Breast epithelium (tissue), 4 donors: ENCODE data around the gene MBOAT1. TPM values are rescaled to one million over a fixed set of nuclear protein-coding genes. Genes with fewer than 3 reads are reported as not detected.

ENCODE experiments used
- DNase-seq, 2 donors: peaks; one replicate each; pipeline ENCODE4 v3.0.0-alpha.2; 2019; ENCODE audit warnings: low spot score in 2 of 2
- H3K27ac ChIP-seq, 2 donors: fragments of 200-600 bp; sonication (generic) in 1 of 2; one replicate each; pipeline ENCODE4 v1.5.1; 2016 to 2019; ENCODE audit warnings: mild to moderate bottlenecking in 1 of 2
- H3K27me3 ChIP-seq, 2 donors: fragments of 200-600 bp; sonication (generic) in 1 of 2; one replicate each; pipeline versions ENCODE4 v1.5.1 to v1.6.0; 2017 to 2019; ENCODE audit warnings: control low read depth in 1 of 2, mild to moderate bottlenecking in 1 of 2
- H3K36me3 ChIP-seq: fragments of 200-600 bp; one replicate; pipeline ENCODE4 v1.5.1; 2019
- H3K4me1 ChIP-seq, 2 donors: fragments of 200-600 bp; sonication (generic); one replicate each; pipeline ENCODE4 v1.5.1; 2016 to 2019; ENCODE audit warnings: control low read depth in 1 of 2
- H3K4me3 ChIP-seq, 3 donors: fragments of 200-600 bp; sonication (generic); 1 replicate in 2 of 3; 2 replicates in 1 of 3; pipeline ENCODE4 v1.5.1; 2016 to 2019; ENCODE audit warnings: mild to moderate bottlenecking in 3 of 3, moderate library complexity in 2 of 3
- H3K9me3 ChIP-seq, 2 donors: fragments of 200-600 bp; sonication (generic) in 1 of 2; one replicate each; pipeline ENCODE4 v1.5.1; 2016 to 2019; ENCODE audit warnings: control low read depth in 1 of 2
- POLR2A ChIP-seq: fragments of 450-650 bp; IDR thresholded peaks from one replicate; pipeline ENCODE4 v1.6.1; 2016; ENCODE audit warnings: antibody characterized with exemption, mild to moderate bottlenecking, moderate library complexity
- POLR2AphosphoS5 ChIP-seq, 3 donors: sonication (generic); formaldehyde crosslinking; IDR thresholded peaks; one replicate each; pipeline ENCODE4 v1.6.1; 2017; ENCODE audit warnings: antibody characterized with exemption in 3 of 3
- intact Hi-C: fragments of 100-400 bp; cut with DNase I; formaldehyde crosslinking; loops from one replicate; pipeline ENCODE4 v1.15.1; 2023; ENCODE audit warnings: low total_unique reads
- total RNA-seq, 3 donors: library from RNA; depleted of rRNA; stranded (reverse); fragments of >200 nt; gene quantifications; one replicate each; pipeline ENCODE4 v1.1.0, GENCODE V29; 2016
- TF ChIP-seq, protein P1 (sequence below), 3 donors: fragments of 450-650 bp; IDR thresholded peaks; one replicate each; pipeline ENCODE4 v1.5.1; 2016 to 2017; ENCODE audit warnings: antibody characterized with exemption in 3 of 3, mild to moderate bottlenecking in 3 of 3, moderate library complexity in 3 of 3

MBOAT1 gene
- total RNA-seq, 3 donors from 2014 or later = 10.9 to 38.6 (median 26.2) TPM

DNA sequence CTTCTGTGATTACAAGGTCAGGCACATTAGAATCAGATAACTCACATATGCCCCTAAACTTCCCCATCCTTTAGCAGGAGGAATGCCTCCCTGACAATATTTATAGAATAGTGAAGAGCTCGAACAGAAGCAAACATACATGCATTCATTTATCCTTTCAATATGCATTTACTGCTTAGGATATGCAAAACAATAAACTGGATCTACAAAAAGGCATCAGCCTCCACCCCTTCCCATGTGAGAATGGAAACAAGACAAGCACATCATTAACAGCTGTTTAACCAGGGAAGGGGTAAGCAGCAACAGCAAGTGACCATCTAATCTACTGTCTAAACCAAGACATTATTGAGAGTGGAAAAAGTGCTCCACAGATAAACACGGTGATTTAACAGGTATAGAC is 107.6 kb downstream of the MBOAT1 start:
- DNase-seq = no peak
- intact Hi-C loops = no loop called here
- no peak overlapping the region for H3K27ac ChIP-seq
- no peaks in the 10 kb centered on the region for H3K27me3 ChIP-seq
- H3K4me3 ChIP-seq = no peak overlapping the region
- H3K4me1 ChIP-seq = no peaks in the 10 kb centered on the region
- TF ChIP-seq POLR2A (no peak), POLR2AphosphoS5 (IDR thresholded peaks at IDR 0.05) (no peak)
- TF ChIP-seq, protein P1, sequence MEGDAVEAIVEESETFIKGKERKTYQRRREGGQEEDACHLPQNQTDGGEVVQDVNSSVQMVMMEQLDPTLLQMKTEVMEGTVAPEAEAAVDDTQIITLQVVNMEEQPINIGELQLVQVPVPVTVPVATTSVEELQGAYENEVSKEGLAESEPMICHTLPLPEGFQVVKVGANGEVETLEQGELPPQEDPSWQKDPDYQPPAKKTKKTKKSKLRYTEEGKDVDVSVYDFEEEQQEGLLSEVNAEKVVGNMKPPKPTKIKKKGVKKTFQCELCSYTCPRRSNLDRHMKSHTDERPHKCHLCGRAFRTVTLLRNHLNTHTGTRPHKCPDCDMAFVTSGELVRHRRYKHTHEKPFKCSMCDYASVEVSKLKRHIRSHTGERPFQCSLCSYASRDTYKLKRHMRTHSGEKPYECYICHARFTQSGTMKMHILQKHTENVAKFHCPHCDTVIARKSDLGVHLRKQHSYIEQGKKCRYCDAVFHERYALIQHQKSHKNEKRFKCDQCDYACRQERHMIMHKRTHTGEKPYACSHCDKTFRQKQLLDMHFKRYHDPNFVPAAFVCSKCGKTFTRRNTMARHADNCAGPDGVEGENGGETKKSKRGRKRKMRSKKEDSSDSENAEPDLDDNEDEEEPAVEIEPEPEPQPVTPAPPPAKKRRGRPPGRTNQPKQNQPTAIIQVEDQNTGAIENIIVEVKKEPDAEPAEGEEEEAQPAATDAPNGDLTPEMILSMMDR (IDR thresholded peaks at IDR 0.05) = no peak
- H3K9me3 ChIP-seq = no peaks in the 10 kb centered on the region
- no peaks in the 10 kb centered on the region for H3K36me3 ChIP-seq

- no peaks in the 10 kb centered on the region for H3K4me1 ChIP-seq
- no peak for DNase-seq
- intact Hi-C loops = no loop called here
Observed at GRCh38 chr6:20102397-20103073, 109.7 kb downstream of the MBOAT1 start.

DNA sequence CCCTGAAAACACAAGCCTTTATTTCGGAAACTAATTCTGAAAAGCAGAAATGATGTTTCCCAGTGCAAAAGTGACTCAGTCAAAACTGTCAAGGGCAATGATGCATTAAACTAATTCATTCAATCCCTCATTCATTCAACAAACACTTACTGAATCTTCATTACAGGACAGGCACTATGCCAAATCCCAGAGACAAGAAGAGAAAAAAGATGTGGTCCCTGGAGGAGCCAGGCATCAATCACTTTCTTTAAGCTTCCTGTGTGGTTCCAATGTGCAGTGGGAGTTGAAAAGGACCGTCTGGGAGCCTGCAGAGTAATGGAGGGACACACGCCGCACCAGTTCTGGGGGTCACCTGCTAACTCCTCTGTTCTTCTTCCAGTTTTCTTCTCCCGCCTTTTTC is 113.1 kb downstream of the MBOAT1 start:
- intact Hi-C loops = no loop called here
- Histone ChIP-seq H3K27ac (no peak overlapping the region), H3K9me3 (no peaks in the 10 kb centered on the region)

More at GRCh38 chr6:20102397-20103073, 109.7 kb downstream of the MBOAT1 start:
- no peaks in the 10 kb centered on the region for H3K9me3 ChIP-seq
- no peak overlapping the region for H3K4me3 ChIP-seq
- no peak overlapping the region for H3K27ac ChIP-seq
- TF ChIP-seq, protein P1 (IDR thresholded peaks at IDR 0.05) = no peak
- TF ChIP-seq POLR2A (no peak), POLR2AphosphoS5 (IDR thresholded peaks at IDR 0.05) (no peak)
- no peaks in the 10 kb centered on the region for H3K36me3 ChIP-seq
- H3K27me3 ChIP-seq = no peaks in the 10 kb centered on the region

GRCh38 chr6:20098267-20098876 is 113.9 kb downstream of the MBOAT1 start:
- Histone ChIP-seq H3K27ac (no peak overlapping the region), H3K27me3 (no peaks in the 10 kb centered on the region), H3K4me1 (no peaks in the 10 kb centered on the region), H3K9me3 (no peaks in the 10 kb centered on the region), H3K36me3 (no peaks in the 10 kb centered on the region), H3K4me3 (no peak overlapping the region)
- no peak for DNase-seq
- intact Hi-C loops = no loop called here
- TF ChIP-seq, protein P1 (IDR thresholded peaks at IDR 0.05) = no peak
- TF ChIP-seq POLR2AphosphoS5 (IDR thresholded peaks at IDR 0.05) (no peak), POLR2A (no peak)

More for the DNA sequence above, 113.1 kb downstream of the MBOAT1 start:
- no peak for TF ChIP-seq POLR2A
- TF ChIP-seq POLR2AphosphoS5 (IDR thresholded peaks at IDR 0.05) = no peak
- Histone ChIP-seq H3K4me1 (no peaks in the 10 kb centered on the region), H3K36me3 (no peaks in the 10 kb centered on the region), H3K4me3 (no peak overlapping the region), H3K27me3 (no peaks in the 10 kb centered on the region)
- DNase-seq = no peak

GRCh38 chr6:20096536-20096935 is 115.7 kb downstream of the MBOAT1 start:
- no peaks in the 10 kb centered on the region for H3K36me3 ChIP-seq
- TF ChIP-seq POLR2A = no peak
- TF ChIP-seq, protein P1 (IDR thresholded peaks at IDR 0.05) = no peak
- TF ChIP-seq POLR2AphosphoS5 (IDR thresholded peaks at IDR 0.05) = no peak
- no peak for DNase-seq
- H3K27me3 ChIP-seq = no peaks in the 10 kb centered on the region
- no peaks in the 10 kb centered on the region for H3K4me1 ChIP-seq
- intact Hi-C loops = no loop called here
- H3K4me3 ChIP-seq = no peak overlapping the region
- no peak overlapping the region for H3K27ac ChIP-seq
- no peaks in the 10 kb centered on the region for H3K9me3 ChIP-seq
